ENCODE data around the gene IDUA. TPM values are rescaled to one million over a fixed set of nuclear protein-coding genes. Genes with fewer than 3 reads are reported as not detected.
A peak's percentile ranks its signal among the peaks of the same experiment; 100 is the strongest.
"Not testable (repeated sequence)": the region's sequence is repeated elsewhere in the genome, so short reads cannot be mapped to it uniquely, and the experiment has no call there.

Gene IDUA
- total RNA-seq, 1 experiment from 2014 or later = 10.1 TPM

GRCh38 chr4:1051472-1051871, 64.6 kb downstream of the IDUA start:
- no peaks in the 10 kb centered on the region for H3K9me2 ChIP-seq (replicated peaks; ENCODE audit: low read length)
- no peaks in the 10 kb centered on the region for H3F3A ChIP-seq (ENCODE audit: low read length, unreplicated experiment)
- intact Hi-C loops (cut with micrococcal nuclease) = no loop called here
- no peak overlapping the region for H3K4me2 ChIP-seq (ENCODE audit: low read length)
- no peak overlapping the region for H2AFZ ChIP-seq (ENCODE audit: low read length)
- BruUV-seq (replicated peaks) = no TSS peak
- DNase-seq (no peak), ATAC-seq (no peak)
- H3K9ac ChIP-seq (ENCODE audit: low read length) = no peak overlapping the region
- TF ChIP-seq EZH2phosphoT487 (IDR thresholded peaks at IDR 0.05; ENCODE audit: borderline replicate concordance, low read length) = no peak
- no peak for TF ChIP-seq EZH2 (IDR thresholded peaks at IDR 0.05; ENCODE audit: low read length, unreplicated experiment)
- TF ChIP-seq CTCF (conservative IDR thresholded peaks at IDR 0.05; ENCODE audit: low read depth, low read length) = no peak
- peaks cover 23% of the 10 kb centered on the region for H3K27me3 ChIP-seq (ENCODE audit: low read length)
- POLR2A ChIA-PET (ENCODE audit: unreplicated experiment) = no interaction called here
- H3K27ac ChIP-seq (ENCODE audit: low read length) = no peak overlapping the region
- peaks cover 17% of the 10 kb centered on the region for H3K4me1 ChIP-seq (ENCODE audit: insufficient read depth, low read length)
- CTCF ChIA-PET = no interaction called here
- no peaks in the 10 kb centered on the region for H3K36me3 ChIP-seq (ENCODE audit: low read depth, low read length)
- no peaks in the 10 kb centered on the region for H4K20me1 ChIP-seq (ENCODE audit: low read length)
- no peaks in the 10 kb centered on the region for H3K9me3 ChIP-seq (ENCODE audit: low read length)
- no peak overlapping the region for H3K4me3 ChIP-seq (ENCODE audit: low read length)
- H3K79me2 ChIP-seq (ENCODE audit: low read length) = no peaks in the 10 kb centered on the region

- H3K27ac ChIP-seq (ENCODE audit: low read length) = no peak overlapping the region
- TF ChIP-seq EZH2 (IDR thresholded peaks at IDR 0.05; ENCODE audit: low read length, unreplicated experiment) (no peak), EZH2phosphoT487 (IDR thresholded peaks at IDR 0.05; ENCODE audit: borderline replicate concordance, low read length) (no peak), CTCF (conservative IDR thresholded peaks at IDR 0.05; ENCODE audit: low read depth, low read length) (no peak)
Measured at GRCh38 chr4:1052231-1052671, 65.4 kb downstream of the IDUA start.

GRCh38 chr4:1053080-1053661, 66.3 kb downstream of the IDUA start:
- ChIA-PET POLR2A (ENCODE audit: unreplicated experiment) (interaction anchor here (0.5 to 0.6 kb wide), 2 partner anchors 42 to 293 kb away, joined by 3 to 5 read pairs; no protein-coding TSS in a partner anchor), CTCF (no interaction called here)
- DNase-seq (peak; percentile 39), ATAC-seq (peak; percentile 64)
- H3K4me3 ChIP-seq (ENCODE audit: low read length) = peak overlapping the region; percentile 54
- no peaks in the 10 kb centered on the region for H3K36me3 ChIP-seq (ENCODE audit: low read depth, low read length)
- no peaks in the 10 kb centered on the region for H3K9me3 ChIP-seq (ENCODE audit: low read length)
- no peaks in the 10 kb centered on the region for H4K20me1 ChIP-seq (ENCODE audit: low read length)
- BruUV-seq (replicated peaks) = no TSS peak
- peak overlapping the region; percentile 55; the same call in 1 of the 2 replicates for H2AFZ ChIP-seq (ENCODE audit: low read length)
- peaks cover 13% of the 10 kb centered on the region for H3K4me1 ChIP-seq (ENCODE audit: insufficient read depth, low read length)
- no peaks in the 10 kb centered on the region for H3K9me2 ChIP-seq (replicated peaks; ENCODE audit: low read length)
- H3K79me2 ChIP-seq (ENCODE audit: low read length) = no peaks in the 10 kb centered on the region
- peak overlapping the region; percentile 76 for H3K4me2 ChIP-seq (ENCODE audit: low read length)
- no peaks in the 10 kb centered on the region for H3F3A ChIP-seq (ENCODE audit: low read length, unreplicated experiment)
- intact Hi-C loops (cut with micrococcal nuclease) = no loop called here
- no peak for TF ChIP-seq CTCF (conservative IDR thresholded peaks at IDR 0.05; ENCODE audit: low read depth, low read length)
- no peak for TF ChIP-seq EZH2 (IDR thresholded peaks at IDR 0.05; ENCODE audit: low read length, unreplicated experiment)
- no peak for TF ChIP-seq EZH2phosphoT487 (IDR thresholded peaks at IDR 0.05; ENCODE audit: borderline replicate concordance, low read length)
- no peak overlapping the region for H3K9ac ChIP-seq (ENCODE audit: low read length)
- peaks cover 23% of the 10 kb centered on the region for H3K27me3 ChIP-seq (ENCODE audit: low read length)
- H3K27ac ChIP-seq (ENCODE audit: low read length) = no peak overlapping the region

More at GRCh38 chr4:1052231-1052671, 65.4 kb downstream of the IDUA start:
- Histone ChIP-seq H2AFZ (ENCODE audit: low read length) (no peak overlapping the region), H3F3A (ENCODE audit: low read length, unreplicated experiment) (no peaks in the 10 kb centered on the region), H3K4me3 (ENCODE audit: low read length) (no peak overlapping the region), H3K9ac (ENCODE audit: low read length) (no peak overlapping the region), H3K4me2 (ENCODE audit: low read length) (no peak overlapping the region), H3K9me2 (replicated peaks; ENCODE audit: low read length) (no peaks in the 10 kb centered on the region), H3K36me3 (ENCODE audit: low read depth, low read length) (no peaks in the 10 kb centered on the region), H4K20me1 (ENCODE audit: low read length) (no peaks in the 10 kb centered on the region), H3K4me1 (ENCODE audit: insufficient read depth, low read length) (peaks cover 11% of the 10 kb centered on the region), H3K9me3 (ENCODE audit: low read length) (no peaks in the 10 kb centered on the region), H3K79me2 (ENCODE audit: low read length) (no peaks in the 10 kb centered on the region), H3K27me3 (ENCODE audit: low read length) (peaks cover 23% of the 10 kb centered on the region)
- CTCF ChIA-PET = no interaction called here
- POLR2A ChIA-PET (ENCODE audit: unreplicated experiment) = no interaction called here
- BruUV-seq (replicated peaks) = no TSS peak
- intact Hi-C loops (cut with micrococcal nuclease) = no loop called here
- no peak for ATAC-seq
- no peak for DNase-seq

GRCh38 chr4:1053891-1054290, 67.0 kb downstream of the IDUA start:
- H3K4me2 ChIP-seq (ENCODE audit: low read length); ATAC-seq; H3K9me2 ChIP-seq (replicated peaks; ENCODE audit: low read length); CTCF ChIA-PET; H3K9me3 ChIP-seq (ENCODE audit: low read length); H4K20me1 ChIP-seq (ENCODE audit: low read length); POLR2A ChIA-PET (ENCODE audit: unreplicated experiment); H2AFZ ChIP-seq (ENCODE audit: low read length); H3K36me3 ChIP-seq (ENCODE audit: low read depth, low read length); H3K4me3 ChIP-seq (ENCODE audit: low read length); H3F3A ChIP-seq (ENCODE audit: low read length, unreplicated experiment); H3K9ac ChIP-seq (ENCODE audit: low read length); H3K79me2 ChIP-seq (ENCODE audit: low read length); DNase-seq; intact Hi-C loops (cut with micrococcal nuclease); H3K27ac ChIP-seq (ENCODE audit: low read length); BruUV-seq (replicated peaks): not testable (repeated sequence)
- H3K4me1 ChIP-seq (ENCODE audit: insufficient read depth, low read length) = peaks cover 20% of the 10 kb centered on the region
- peaks cover 24% of the 10 kb centered on the region for H3K27me3 ChIP-seq (ENCODE audit: low read length)
